Thyroid gland (tissue), 4 donors: ENCODE data around the gene MAPRE2.

ENCODE experiments used
- CTCF ChIP-seq, 6 experiments: fragments of 200-600 bp in 3 of 6; fragments of 450-650 bp in 3 of 6; sonication (generic) in 3 of 6; IDR thresholded peaks; one replicate each; pipeline ENCODE4 v1.5.1; 2016 to 2019; ENCODE audit warnings: antibody characterized with exemption in 6 of 6, mild to moderate bottlenecking in 2 of 6, inconsistent platforms in 1 of 6, moderate library complexity in 1 of 6
- POLR2A ChIP-seq, 2 donors: fragments of 450-650 bp; IDR thresholded peaks; one replicate each; pipeline ENCODE4 v1.6.1; 2017; ENCODE audit warnings: antibody characterized with exemption in 2 of 2, mild to moderate bottlenecking in 2 of 2, moderate library complexity in 1 of 2

DNA sequence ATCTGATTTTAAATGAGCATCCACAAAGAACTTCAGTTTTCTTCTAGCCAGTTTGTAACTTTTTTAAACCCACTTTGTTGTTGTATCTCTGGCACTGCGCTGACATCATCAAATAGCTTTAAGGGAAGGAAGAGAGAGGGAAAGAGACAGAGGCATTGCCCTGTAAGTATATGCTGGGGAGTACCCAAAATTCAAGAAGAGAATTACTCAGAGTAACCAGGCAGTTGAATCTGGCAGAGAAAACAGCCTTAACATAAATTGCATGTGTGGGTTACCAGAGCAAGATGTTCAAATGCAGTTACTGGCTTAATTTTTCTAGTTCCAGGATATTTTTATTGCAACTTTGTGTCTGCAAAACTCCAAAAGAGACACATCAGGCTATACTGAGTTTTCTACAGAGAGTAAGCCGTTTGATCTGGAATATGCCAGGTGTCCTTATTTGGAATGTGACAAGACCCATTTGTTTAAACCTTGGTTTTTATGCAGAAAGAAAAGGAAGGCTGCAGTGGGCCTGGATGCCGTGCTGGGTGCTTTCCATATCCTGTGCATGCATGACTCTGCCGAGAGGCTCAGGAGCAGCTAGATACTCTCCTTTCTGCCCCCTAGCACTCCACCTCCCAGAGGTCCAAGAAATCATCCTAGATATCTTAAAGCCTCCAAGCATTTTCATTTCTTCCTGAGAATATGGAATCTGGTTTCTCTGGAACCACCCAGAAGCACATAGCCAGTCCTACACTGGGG, 93.7 kb downstream of the MAPRE2 start:
- TF ChIP-seq CTCF (IDR thresholded peaks at IDR 0.05) (no peak), POLR2A (IDR thresholded peaks at IDR 0.05) (no peak)
